ENCODE results near the gene DDX27.

DNA sequence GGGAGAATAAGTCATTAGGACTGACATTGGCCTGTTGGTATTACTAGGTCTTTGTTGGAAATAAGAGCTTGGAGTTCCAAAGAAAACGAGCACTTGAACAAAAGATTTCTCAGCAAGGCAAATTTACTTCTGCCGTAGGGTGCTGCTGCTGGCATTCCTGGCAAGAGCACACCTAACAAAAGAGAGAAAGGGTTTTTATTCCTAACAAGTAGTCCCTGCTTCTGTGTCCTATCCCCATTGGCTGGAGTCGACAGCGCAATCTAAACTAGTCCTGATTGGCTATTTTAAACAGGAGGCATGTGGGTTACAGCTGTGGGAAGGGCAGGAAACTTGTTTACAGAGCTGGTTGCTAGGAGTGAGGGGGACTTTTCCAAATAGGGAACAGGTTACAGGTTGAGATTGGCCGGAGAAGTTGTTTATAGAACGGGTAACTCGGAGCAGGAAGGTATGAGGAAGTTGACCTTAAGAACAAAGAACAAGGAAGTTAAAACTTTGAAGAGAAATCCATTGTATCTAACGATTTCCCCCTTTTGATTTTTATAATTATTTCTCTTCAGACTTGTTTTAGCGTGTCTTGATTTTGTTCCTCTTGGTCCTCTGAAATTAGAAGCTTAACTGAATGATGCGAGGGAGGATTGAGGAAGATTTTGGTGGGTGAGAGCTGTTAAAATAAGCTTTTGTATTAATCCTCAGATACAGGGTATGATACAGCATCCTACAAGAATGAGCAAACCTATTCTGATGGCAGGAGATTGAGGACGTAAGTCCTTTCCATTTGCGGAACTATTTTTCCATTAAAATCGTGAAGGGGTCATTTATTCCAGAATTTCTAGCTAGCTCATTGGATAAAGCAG lies 62.1 kb downstream of the DDX27 start:
- TF ChIP-seq, protein P1, sequence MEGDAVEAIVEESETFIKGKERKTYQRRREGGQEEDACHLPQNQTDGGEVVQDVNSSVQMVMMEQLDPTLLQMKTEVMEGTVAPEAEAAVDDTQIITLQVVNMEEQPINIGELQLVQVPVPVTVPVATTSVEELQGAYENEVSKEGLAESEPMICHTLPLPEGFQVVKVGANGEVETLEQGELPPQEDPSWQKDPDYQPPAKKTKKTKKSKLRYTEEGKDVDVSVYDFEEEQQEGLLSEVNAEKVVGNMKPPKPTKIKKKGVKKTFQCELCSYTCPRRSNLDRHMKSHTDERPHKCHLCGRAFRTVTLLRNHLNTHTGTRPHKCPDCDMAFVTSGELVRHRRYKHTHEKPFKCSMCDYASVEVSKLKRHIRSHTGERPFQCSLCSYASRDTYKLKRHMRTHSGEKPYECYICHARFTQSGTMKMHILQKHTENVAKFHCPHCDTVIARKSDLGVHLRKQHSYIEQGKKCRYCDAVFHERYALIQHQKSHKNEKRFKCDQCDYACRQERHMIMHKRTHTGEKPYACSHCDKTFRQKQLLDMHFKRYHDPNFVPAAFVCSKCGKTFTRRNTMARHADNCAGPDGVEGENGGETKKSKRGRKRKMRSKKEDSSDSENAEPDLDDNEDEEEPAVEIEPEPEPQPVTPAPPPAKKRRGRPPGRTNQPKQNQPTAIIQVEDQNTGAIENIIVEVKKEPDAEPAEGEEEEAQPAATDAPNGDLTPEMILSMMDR (IDR thresholded peaks at IDR 0.05) = no peak
- no peak for TF ChIP-seq POLR2A (IDR thresholded peaks at IDR 0.05)
